DMS 273 treated with DMSO at 0.1 percent for 48 hours (cell line): ENCODE data around the gene CEP290.

Source experiments
- DNase-seq: peaks from one replicate; lab custom pipeline; 2025; lab: John Stamatoyannopoulos, UW

Gene CEP290

GRCh38 chr12:88141774-88142609 lies at the start of gene CEP290, which contains the start of gene TMTC3:
Gene CEP290, minus strand, starts transcription at chr12:88142088. Its CDS starts 781 bp downstream, at chr12:88141307.
Gene TMTC3, plus strand, starts transcription at chr12:88142307. Its CDS starts 6,009 bp downstream, at chr12:88148316.
- peak; percentile 95 for DNase-seq

GRCh38 chr12:88188180-88188579 lies 46.3 kb upstream of the CEP290 start:
- no peak for DNase-seq

- DNase-seq = no peak
Measured at GRCh38 chr12:88187571-88187970, 45.7 kb upstream of the CEP290 start.

- DNase-seq = no peak
Measured at GRCh38 chr12:88185988-88186387, 44.1 kb upstream of the CEP290 start.

- DNase-seq = no peak
Measured at GRCh38 chr12:88185279-88185678, 43.4 kb upstream of the CEP290 start.

GRCh38 chr12:88184196-88184595 lies 42.3 kb upstream of the CEP290 start:
- no peak for DNase-seq

GRCh38 chr12:88182416-88182815 lies 40.5 kb upstream of the CEP290 start:
- no peak for DNase-seq

GRCh38 chr12:88181881-88182280 lies 40.0 kb upstream of the CEP290 start:
- no peak for DNase-seq

GRCh38 chr12:88179436-88180014 lies 37.6 kb upstream of the CEP290 start:
- DNase-seq = no peak

GRCh38 chr12:88175544-88175943 lies 33.7 kb upstream of the CEP290 start:
- no peak for DNase-seq

GRCh38 chr12:88172844-88173407 lies 31.0 kb upstream of the CEP290 start:
- no peak for DNase-seq

- DNase-seq = no peak
Measured at GRCh38 chr12:88167384-88167783, 25.5 kb upstream of the CEP290 start.

- no peak for DNase-seq
Measured at GRCh38 chr12:88166179-88166578, 24.3 kb upstream of the CEP290 start.

GRCh38 chr12:88163371-88163770 lies 21.5 kb upstream of the CEP290 start:
- no peak for DNase-seq

- DNase-seq = no peak
Measured at GRCh38 chr12:88156075-88156654, 14.3 kb upstream of the CEP290 start.

- DNase-seq = no peak
Measured at GRCh38 chr12:88153959-88154358, 12.1 kb upstream of the CEP290 start.

- no peak for DNase-seq
Measured at GRCh38 chr12:88150063-88150462, 8.2 kb upstream of the CEP290 start.

GRCh38 chr12:88145567-88146505 lies 3.9 kb upstream of the CEP290 start:
- DNase-seq = no peak

- no peak for DNase-seq
Measured at GRCh38 chr12:88144546-88145468, 2.9 kb upstream of the CEP290 start.

- DNase-seq = no peak
Measured at GRCh38 chr12:88144037-88144436, 2.1 kb upstream of the CEP290 start.

- DNase-seq = no peak
Measured at GRCh38 chr12:88142610-88142991, 713 bp upstream of the CEP290 start.
